ENCODE measurements around the gene BCL6.

The BCL6 gene

GRCh38 chr3:187736418-187736871 lies 8.8 kb downstream of the BCL6 start:
- H3K4me3 ChIP-seq (ENCODE audit: low read depth, low read length): no peak overlapping the region
- DNase-seq (ENCODE audit: low read depth): no peak
- TF ChIP-seq CTCF (IDR thresholded peaks at IDR 0.05; ENCODE audit: low read depth, low read length, missing control alignments): no peak
- in situ Hi-C loops (cut with HindIII; ENCODE audit: low sequenced_read_pairs): loop anchor here (25.0 kb wide), 3 partner anchors 401 to 901 kb away; no protein-coding TSS in a partner anchor

- DNase-seq (ENCODE audit: low read depth): no peak
- in situ Hi-C loops (cut with HindIII; ENCODE audit: low sequenced_read_pairs): loop anchor here (25.0 kb wide), 3 partner anchors 401 to 901 kb away; no protein-coding TSS in a partner anchor
- TF ChIP-seq CTCF (IDR thresholded peaks at IDR 0.05; ENCODE audit: low read depth, low read length, missing control alignments): no peak
- H3K4me3 ChIP-seq (ENCODE audit: low read depth, low read length): no peak overlapping the region
These were observed 9.4 kb downstream of the BCL6 start for GRCh38 chr3:187735837-187736236.

- no peak overlapping the region for H3K4me3 ChIP-seq (ENCODE audit: low read depth, low read length)
- in situ Hi-C loops (cut with HindIII; ENCODE audit: low sequenced_read_pairs): loop anchor here (25.0 kb wide), 3 partner anchors 402 to 902 kb away; no protein-coding TSS in a partner anchor
- no peak for DNase-seq (ENCODE audit: low read depth)
- no peak for TF ChIP-seq CTCF (IDR thresholded peaks at IDR 0.05; ENCODE audit: low read depth, low read length, missing control alignments)
These were observed 9.9 kb downstream of the BCL6 start for GRCh38 chr3:187735383-187735782.

GRCh38 chr3:187734841-187735240 lies 10.4 kb downstream of the BCL6 start:
- no peak overlapping the region for H3K4me3 ChIP-seq (ENCODE audit: low read depth, low read length)
- DNase-seq (ENCODE audit: low read depth): no peak
- in situ Hi-C loops (cut with HindIII; ENCODE audit: low sequenced_read_pairs): loop anchor here (25.0 kb wide), 3 partner anchors 402 to 902 kb away; no protein-coding TSS in a partner anchor
- no peak for TF ChIP-seq CTCF (IDR thresholded peaks at IDR 0.05; ENCODE audit: low read depth, low read length, missing control alignments)

- in situ Hi-C loops (cut with HindIII; ENCODE audit: low sequenced_read_pairs): loop anchor here (25.0 kb wide), 3 partner anchors 404 to 904 kb away; no protein-coding TSS in a partner anchor
- no peak for DNase-seq (ENCODE audit: low read depth)
- no peak for TF ChIP-seq CTCF (IDR thresholded peaks at IDR 0.05; ENCODE audit: low read depth, low read length, missing control alignments)
- no peak overlapping the region for H3K4me3 ChIP-seq (ENCODE audit: low read depth, low read length)
These were observed 11.9 kb downstream of the BCL6 start for GRCh38 chr3:187733371-187733770.

GRCh38 chr3:187729598-187729997 lies 15.7 kb downstream of the BCL6 start:
- DNase-seq (ENCODE audit: low read depth): no peak
- no peak for TF ChIP-seq CTCF (IDR thresholded peaks at IDR 0.05; ENCODE audit: low read depth, low read length, missing control alignments)
- H3K4me3 ChIP-seq (ENCODE audit: low read depth, low read length): no peak overlapping the region
- in situ Hi-C loops (cut with HindIII; ENCODE audit: low sequenced_read_pairs): loop anchor here (25.0 kb wide), 3 partner anchors 408 to 908 kb away; no protein-coding TSS in a partner anchor
